Lower leg skin (tissue), 4 donors: ENCODE results near the gene MOV10. TPM values are rescaled to one million over a fixed set of nuclear protein-coding genes. Genes with fewer than 3 reads are reported as not detected.

ENCODE experiments used
- DNase-seq, 2 donors: peaks; one replicate each; pipeline ENCODE4 v3.0.0-alpha.2; 2019; ENCODE audit warnings: low spot score in 2 of 2
- H3K4me3 ChIP-seq: fragments of 200-600 bp; sonication (generic); 2 replicates; pipeline ENCODE4 v1.5.1; 2017; ENCODE audit warnings: mild to moderate bottlenecking, low read depth; ENCODE audit not compliant: poor library complexity, severe bottlenecking
- CTCF ChIP-seq, 3 donors: fragments of 450-650 bp; IDR thresholded peaks; one replicate each; pipeline ENCODE4 v1.5.1; 2016; ENCODE audit warnings: antibody characterized with exemption in 3 of 3, mild to moderate bottlenecking in 3 of 3, moderate library complexity in 2 of 3
- POLR2A ChIP-seq, 2 donors: fragments of 450-650 bp; IDR thresholded peaks; one replicate each; pipeline ENCODE4 v1.6.1; 2016 to 2017; ENCODE audit warnings: antibody characterized with exemption in 2 of 2, mild to moderate bottlenecking in 1 of 2, moderate library complexity in 1 of 2
- WGBS, 2 donors: methylation state at CpG; one replicate each; pipeline ENCODE4 v1.1.5; 2018; 5-methylcytosine and 5-hydroxymethylcytosine counted together
- intact Hi-C: fragments of 100-400 bp; cut with DNase I; formaldehyde crosslinking; loops from one replicate; pipeline ENCODE4 v1.15.0; 2023; ENCODE audit warnings: low total_unique reads
- total RNA-seq, 4 donors: library from RNA; depleted of rRNA; stranded (reverse); fragments of >200 nt; gene quantifications; one replicate each; pipeline ENCODE4 v1.1.0, GENCODE V29; 2016

MOV10 gene
- total RNA-seq, 4 donors from 2014 or later = 46.2 to 105 (median 56.8) TPM

GRCh38 chr1:112686835-112687234, 12.4 kb downstream of the MOV10 start:
- TF ChIP-seq POLR2A (IDR thresholded peaks at IDR 0.05) (no peak), CTCF (IDR thresholded peaks at IDR 0.05) (no peak)
- intact Hi-C loops = no loop called here
- WGBS, 2 donors = 85% methylated on average over 4 of the region's 4 CpGs
- DNase-seq = no peak
- no peak overlapping the region for H3K4me3 ChIP-seq

DNA sequence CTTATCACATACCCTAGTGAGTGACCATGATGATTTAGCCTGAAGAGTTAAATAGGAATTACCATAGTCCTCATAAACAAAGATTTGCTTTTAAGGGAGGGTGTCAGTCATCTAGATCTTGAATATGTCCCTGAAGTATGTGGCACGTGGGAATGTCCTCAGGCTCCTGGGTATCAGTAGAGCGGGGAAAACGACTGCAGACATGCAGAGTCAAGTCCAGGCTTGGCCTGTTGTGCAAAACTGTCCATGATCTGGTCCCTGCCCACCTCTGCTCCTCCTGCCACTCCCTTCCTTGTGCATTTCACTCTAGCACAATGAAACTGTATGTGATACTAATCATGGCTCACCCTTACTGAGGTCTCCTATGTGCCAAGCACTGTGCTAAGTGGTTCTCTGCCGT, 12.9 kb downstream of the MOV10 start:
- intact Hi-C loops = no loop called here
- H3K4me3 ChIP-seq = no peak overlapping the region
- 60 to 76% methylated on average over 4 of the region's 4 CpGs for WGBS, 2 donors
- DNase-seq = peak; percentile 82 to 85
- TF ChIP-seq CTCF (IDR thresholded peaks at IDR 0.05) = no peak
- no peak for TF ChIP-seq POLR2A (IDR thresholded peaks at IDR 0.05)

GRCh38 chr1:112687785-112688496, 13.5 kb downstream of the MOV10 start:
- 81 to 85% methylated on average over 13 of the region's 13 CpGs for WGBS, 2 donors
- peak in 1 of 2 donors; percentile 58 for DNase-seq
- no peak overlapping the region for H3K4me3 ChIP-seq
- intact Hi-C loops = no loop called here
- TF ChIP-seq POLR2A (IDR thresholded peaks at IDR 0.05) = no peak

GRCh38 chr1:112688781-112689193, 14.3 kb downstream of the MOV10 start:
- DNase-seq = peak in 1 of 2 donors; percentile 68
- no peak overlapping the region for H3K4me3 ChIP-seq
- intact Hi-C loops = no loop called here
- 80 to 86% methylated on average over 13 of the region's 13 CpGs for WGBS, 2 donors
- TF ChIP-seq POLR2A (IDR thresholded peaks at IDR 0.05) = no peak
- TF ChIP-seq CTCF (IDR thresholded peaks at IDR 0.05) = no peak

DNA sequence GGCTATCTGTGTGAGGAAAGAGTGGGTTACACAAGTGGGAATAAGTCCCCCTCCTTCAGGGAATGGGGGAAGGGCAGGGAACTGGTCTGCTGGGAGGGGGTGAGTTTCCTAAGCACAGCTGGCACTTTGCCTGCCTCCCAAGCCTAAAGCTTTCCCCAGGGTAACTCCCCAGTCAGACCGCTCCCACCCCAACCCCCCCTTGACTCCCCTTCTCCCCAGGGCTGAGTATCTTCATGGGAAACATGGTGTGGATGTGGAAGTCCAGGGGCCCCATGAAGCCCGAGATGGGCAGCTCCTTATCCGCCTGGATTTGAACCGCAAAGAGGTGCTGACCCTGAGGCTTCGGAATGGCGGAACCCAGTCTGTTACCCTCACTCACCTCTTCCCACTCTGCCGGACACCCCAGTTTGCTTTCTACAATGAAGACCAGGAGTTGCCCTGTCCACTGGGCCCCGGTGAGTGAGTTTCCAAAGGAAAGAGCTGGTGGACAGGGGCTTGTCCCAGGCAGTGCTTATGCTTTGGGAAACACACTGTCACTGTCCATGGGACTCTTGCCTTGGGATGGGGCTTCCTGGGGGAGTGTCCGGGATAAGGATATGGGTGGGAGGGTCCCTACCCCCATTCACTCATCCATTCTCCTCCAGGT, 14.9 kb downstream of the MOV10 start:
- DNase-seq = peak in 1 of 2 donors; percentile 83
- intact Hi-C loops = no loop called here
- no peak overlapping the region for H3K4me3 ChIP-seq
- TF ChIP-seq CTCF (IDR thresholded peaks at IDR 0.05) (no peak), POLR2A (IDR thresholded peaks at IDR 0.05) (no peak)
- 96 to 99% methylated on average over 9 of the region's 9 CpGs for WGBS, 2 donors

GRCh38 chr1:112689842-112690237, 15.4 kb downstream of the MOV10 start:
- TF ChIP-seq CTCF (IDR thresholded peaks at IDR 0.05) (no peak), POLR2A (IDR thresholded peaks at IDR 0.05) (no peak)
- intact Hi-C loops = no loop called here
- 94 to 96% methylated on average over 9 to 11 of the region's 11 CpGs for WGBS, 2 donors
- no peak overlapping the region for H3K4me3 ChIP-seq
- DNase-seq = peak in 1 of 2 donors; percentile 79
